Fibroblast of skin of left quadriceps (primary cell): Measurements from ENCODE around the gene DAZAP2.
"Not testable (repeated sequence)": the region's sequence is repeated elsewhere in the genome, so short reads cannot be mapped to it uniquely, and the experiment has no call there.

Experiments used
- DNase-seq, 2 experiments: peaks; one replicate each; pipeline ENCODE4 v3.0.0-alpha.2; 2013; ENCODE audit warnings: low read depth in 2 of 2

The DAZAP2 gene

GRCh38 chr12:51247523-51248206 is 9.0 kb downstream of the DAZAP2 start:
- DNase-seq, result no peak

- no peak for DNase-seq
Observed at GRCh38 chr12:51253276-51253675, 14.7 kb downstream of the DAZAP2 start.

GRCh38 chr12:51254536-51254935 is 15.9 kb downstream of the DAZAP2 start:
- DNase-seq, result no peak

- not testable (repeated sequence) for DNase-seq
Observed at GRCh38 chr12:51259600-51259999, 21.0 kb downstream of the DAZAP2 start.

- no peak for DNase-seq
Observed at GRCh38 chr12:51262758-51263177, 24.1 kb downstream of the DAZAP2 start.

GRCh38 chr12:51263341-51263740 is 24.7 kb downstream of the DAZAP2 start:
- no peak for DNase-seq

- no peak for DNase-seq
Observed at GRCh38 chr12:51264297-51264696, 25.7 kb downstream of the DAZAP2 start.

- no peak for DNase-seq
Observed at GRCh38 chr12:51265024-51265423, 26.4 kb downstream of the DAZAP2 start.

- no peak for DNase-seq
Observed at GRCh38 chr12:51269174-51270066, 30.8 kb downstream of the DAZAP2 start.

GRCh38 chr12:51270067-51270950 is 31.7 kb downstream of the DAZAP2 start, which contains the start of gene SMAGP:
SMAGP (minus strand) TSS chr12:51270415; CDS start chr12:51269278, 1,137 bp downstream.
- DNase-seq, result no peak

GRCh38 chr12:51270951-51271518 is 32.4 kb downstream of the DAZAP2 start:
- DNase-seq, result peak; percentile 63 to 67

GRCh38 chr12:51272810-51273209 is 34.2 kb downstream of the DAZAP2 start:
- not testable (repeated sequence) for DNase-seq

- no peak for DNase-seq
Observed at GRCh38 chr12:51275088-51275487, 36.5 kb downstream of the DAZAP2 start.

GRCh38 chr12:51281202-51281924 is 42.7 kb downstream of the DAZAP2 start:
- peak in 1 of 2 experiments; percentile 29 for DNase-seq

GRCh38 chr12:51285843-51286242 is 47.2 kb downstream of the DAZAP2 start:
- no peak for DNase-seq

GRCh38 chr12:51291603-51292513 is 53.2 kb downstream of the DAZAP2 start:
- not testable (repeated sequence) for DNase-seq
